Neural cell (in vitro differentiated cells): ENCODE results near the gene PTPRN2. TPM values are rescaled to one million over a fixed set of nuclear protein-coding genes. Genes with fewer than 3 reads are reported as not detected.

Experiments used
- H2AFZ ChIP-seq: fragments of 200-600, 300-800 bp; sonication (generic), shearing (Covaris generic); 2 replicates; pipeline ENCODE4 v1.6.0; 2014; ENCODE audit warnings: low read depth, mild to moderate bottlenecking, antibody characterized with exemption, low read length, moderate library complexity
- H3F3A ChIP-seq: fragments of 200-600 bp; shearing (Covaris generic); 2 replicates; pipeline ENCODE4 v1.6.1; 2016; ENCODE audit warnings: mild to moderate bottlenecking, moderate library complexity, mixed read lengths, antibody characterized with exemption, low read length; ENCODE audit not compliant: insufficient read depth, poor library complexity, severe bottlenecking
- H3K27ac ChIP-seq: fragments of 200-600, 300-800 bp; sonication (generic), shearing (Covaris generic); 2 replicates; pipeline ENCODE4 v1.5.1; 2014; ENCODE audit warnings: mild to moderate bottlenecking, low read length, moderate library complexity
- H3K27me3 ChIP-seq: fragments of 300-800, 200-600 bp; sonication (generic), shearing (Covaris generic); 2 replicates; pipeline ENCODE4 v1.6.0; 2014; ENCODE audit warnings: mild to moderate bottlenecking, low read depth, low read length, moderate library complexity; ENCODE audit not compliant: insufficient read depth
- H3K36me3 ChIP-seq: fragments of 300-800, 200-600 bp; sonication (generic), shearing (Covaris generic); 2 replicates; pipeline ENCODE4 v1.5.1; 2014; ENCODE audit warnings: mild to moderate bottlenecking, antibody characterized with exemption, low read length, moderate library complexity; ENCODE audit not compliant: insufficient read depth
- H3K4me2 ChIP-seq: fragments of 300-800, 200-600 bp; sonication (generic), shearing (Covaris generic); 2 replicates; pipeline ENCODE4 v1.6.0; 2014; ENCODE audit warnings: mild to moderate bottlenecking, low read length
- H3K4me3 ChIP-seq: fragments of 300-800, 200-600 bp; sonication (generic), shearing (Covaris generic); 2 replicates; pipeline ENCODE4 v1.5.1; 2014; ENCODE audit warnings: mild to moderate bottlenecking, low read length, moderate library complexity
- H3K79me2 ChIP-seq: fragments of 200-600 bp; shearing (Covaris generic); replicated peaks from 2 replicates; pipeline ENCODE4 v1.6.0; 2014; ENCODE audit warnings: mild to moderate bottlenecking, low read length, moderate library complexity; ENCODE audit not compliant: insufficient read depth
- H3K9ac ChIP-seq: fragments of 300-800, 200-600 bp; sonication (generic), shearing (Covaris generic); 2 replicates; pipeline ENCODE4 v1.6.1; 2016; ENCODE audit warnings: mild to moderate bottlenecking, low read length, mixed read lengths
- H3K9me2 ChIP-seq: fragments of 200-600 bp; shearing (Covaris generic); 2 replicates; pipeline ENCODE4 v1.6.1; 2016; ENCODE audit warnings: mild to moderate bottlenecking, low read length, mixed read lengths; ENCODE audit not compliant: insufficient read depth
- H3K9me3 ChIP-seq: fragments of 200-600, 300-800 bp; sonication (generic), shearing (Covaris generic); 2 replicates; pipeline ENCODE4 v1.6.1; 2016; ENCODE audit warnings: mild to moderate bottlenecking, mixed run types, low read length, moderate library complexity, mixed read lengths
- H4K20me1 ChIP-seq: fragments of 200-600 bp; shearing (Covaris generic); 2 replicates; pipeline ENCODE4 v1.6.1; 2016; ENCODE audit warnings: mild to moderate bottlenecking, mixed run types; ENCODE audit not compliant: insufficient read depth
- CTCF ChIP-seq: fragments of 450-650 bp; IDR thresholded peaks from 2 replicates; pipeline ENCODE4 v1.5.1; 2014; ENCODE audit warnings: antibody characterized with exemption, mild to moderate bottlenecking, moderate library complexity; ENCODE audit not compliant: poor library complexity, severe bottlenecking
- EP300 ChIP-seq: fragments of 450-650 bp; conservative IDR thresholded peaks from 2 replicates; pipeline ENCODE4 v1.6.1; 2014; ENCODE audit warnings: antibody characterized with exemption, mild to moderate bottlenecking, moderate library complexity; ENCODE audit not compliant: poor library complexity, severe bottlenecking
- EZH2 ChIP-seq: fragments of 200-600, 300-800 bp; shearing (Covaris generic), sonication (generic); IDR thresholded peaks from 2 replicates; pipeline ENCODE4 v1.6.1; 2014; ENCODE audit warnings: antibody characterized with exemption, low read length, borderline replicate concordance, mild to moderate bottlenecking; ENCODE audit not compliant: insufficient read depth, poor library complexity, severe bottlenecking
- MXI1 ChIP-seq: fragments of 450-650 bp; conservative IDR thresholded peaks from 2 replicates; pipeline ENCODE4 v1.6.1; 2014; ENCODE audit warnings: antibody characterized with exemption, mild to moderate bottlenecking; ENCODE audit not compliant: poor library complexity, severe bottlenecking
- POLR2AphosphoS5 ChIP-seq: IDR thresholded peaks from 2 replicates; pipeline ENCODE4 v1.6.1; 2012
- RAD21 ChIP-seq: fragments of 450-650 bp; conservative IDR thresholded peaks from 2 replicates; pipeline ENCODE4 v1.6.1; 2014; ENCODE audit warnings: antibody characterized with exemption, mild to moderate bottlenecking, moderate library complexity
- REST ChIP-seq: IDR thresholded peaks from 2 replicates; pipeline ENCODE4 v1.6.1; 2012; ENCODE audit warnings: borderline replicate concordance
- SMC3 ChIP-seq: fragments of 450-650 bp; conservative IDR thresholded peaks from 2 replicates; pipeline ENCODE4 v1.6.1; 2014; ENCODE audit warnings: antibody characterized with exemption, mild to moderate bottlenecking, moderate library complexity; ENCODE audit not compliant: poor library complexity
- TAF1 ChIP-seq: IDR thresholded peaks from 2 replicates; pipeline ENCODE4 v1.6.1; 2012; ENCODE audit warnings: low read depth
- polyA plus RNA-seq: library from polyadenylated mRNA; depleted of rRNA; stranded (reverse); fragments of >200 nt; gene quantifications from 2 replicates; pipeline ENCODE4 v1.2.3, GENCODE V29; 2014

The PTPRN2 gene
- polyA plus RNA-seq, 1 donor from 2014 or later = 31.0 TPM

- Histone ChIP-seq H4K20me1 (no peaks in the 10 kb centered on the region), H3K4me2 (no peak overlapping the region), H3K27me3 (no peaks in the 10 kb centered on the region), H3K9ac (no peak overlapping the region), H3F3A (peaks cover 5% of the 10 kb centered on the region), H3K9me2 (no peaks in the 10 kb centered on the region), H3K36me3 (no peaks in the 10 kb centered on the region), H3K4me3 (no peak overlapping the region), H3K9me3 (no peaks in the 10 kb centered on the region), H3K27ac (no peak overlapping the region), H2AFZ (no peak overlapping the region), H3K79me2 (no peaks in the 10 kb centered on the region)
- no peak for TF ChIP-seq EZH2
- TF ChIP-seq RAD21 = no peak
- no peak for TF ChIP-seq REST
- TF ChIP-seq POLR2AphosphoS5 = no peak
- no peak for TF ChIP-seq CTCF
- no peak for TF ChIP-seq MXI1
- TF ChIP-seq EP300 = no peak
- TF ChIP-seq SMC3 = no peak
- TF ChIP-seq TAF1 = no peak
These were observed 565.8 kb downstream of the PTPRN2 start for GRCh38 chr7:158021836-158022235.

- Histone ChIP-seq H3K27ac (no peak overlapping the region), H3K79me2 (no peaks in the 10 kb centered on the region), H3K27me3 (no peaks in the 10 kb centered on the region), H3K36me3 (no peaks in the 10 kb centered on the region), H3K9ac (no peak overlapping the region), H3K9me2 (no peaks in the 10 kb centered on the region), H2AFZ (no peak overlapping the region), H3K4me2 (no peak overlapping the region), H4K20me1 (no peaks in the 10 kb centered on the region), H3K4me3 (no peak overlapping the region), H3F3A (peaks cover 10% of the 10 kb centered on the region), H3K9me3 (no peaks in the 10 kb centered on the region)
- no peak for TF ChIP-seq RAD21
- TF ChIP-seq REST = no peak
- TF ChIP-seq CTCF = no peak
These were observed 566.9 kb downstream of the PTPRN2 start for GRCh38 chr7:158020706-158021095.
